HG03045 (cell line): Measurements from ENCODE around the gene SNCG.
"Not testable (repeated sequence)": the region's sequence is repeated elsewhere in the genome, so short reads cannot be mapped to it uniquely, and the experiment has no call there.

ENCODE experiments used
- ATAC-seq: cut with Tn5 transposase; IDR thresholded peaks from one replicate; pipeline ENCODE4 v1.9.1; 2021; ENCODE audit warnings: mild to moderate bottlenecking, moderate library complexity; ENCODE audit not compliant: unreplicated experiment

Gene SNCG

GRCh38 chr10:86958116-86958900, at the start of gene SNCG:
Gene SNCG (plus strand): TSS chr10:86958599. CDS start chr10:86958698, 99 bp downstream.
- no peak for ATAC-seq

- ATAC-seq, result no peak
Measured at GRCh38 chr10:86914734-86915133, 43.7 kb upstream of the SNCG start.

- no peak for ATAC-seq
Measured at GRCh38 chr10:86918022-86918471, 40.4 kb upstream of the SNCG start.

- no peak for ATAC-seq
Measured at GRCh38 chr10:86922553-86922961, 35.8 kb upstream of the SNCG start.

GRCh38 chr10:86929468-86930380, 28.7 kb upstream of the SNCG start:
- ATAC-seq, result no peak

- no peak for ATAC-seq
Measured at GRCh38 chr10:86931872-86932271, 26.5 kb upstream of the SNCG start.

- ATAC-seq, result no peak
Measured at GRCh38 chr10:86932674-86933073, 25.7 kb upstream of the SNCG start.

- not testable (repeated sequence) for ATAC-seq
Measured at GRCh38 chr10:86934162-86934711, 24.2 kb upstream of the SNCG start.

GRCh38 chr10:86936661-86937501, 21.5 kb upstream of the SNCG start:
- ATAC-seq, result no peak

- no peak for ATAC-seq
Measured at GRCh38 chr10:86937502-86938154, 20.8 kb upstream of the SNCG start.

GRCh38 chr10:86938260-86938659, 20.1 kb upstream of the SNCG start:
- ATAC-seq, result no peak

- ATAC-seq, result not testable (repeated sequence)
Measured at GRCh38 chr10:86940076-86940475, 18.3 kb upstream of the SNCG start.

GRCh38 chr10:86940677-86941076, 17.7 kb upstream of the SNCG start:
- ATAC-seq, result no peak

- no peak for ATAC-seq
Measured at GRCh38 chr10:86941426-86941825, 17.0 kb upstream of the SNCG start.

- no peak for ATAC-seq
Measured at GRCh38 chr10:86941991-86942421, 16.4 kb upstream of the SNCG start.

GRCh38 chr10:86942441-86943315, 15.7 kb upstream of the SNCG start:
- ATAC-seq, result no peak

GRCh38 chr10:86943316-86944030, 14.9 kb upstream of the SNCG start:
- no peak for ATAC-seq

- ATAC-seq, result no peak
Measured at GRCh38 chr10:86944031-86944419, 14.4 kb upstream of the SNCG start.
